ENCODE results near the gene ELAC2. TPM values are rescaled to one million over a fixed set of nuclear protein-coding genes. Genes with fewer than 3 reads are reported as not detected.

Gene ELAC2
- total RNA-seq, 1 experiment from 2014 or later = 64.4 TPM

GRCh38 chr17:13025258-13025627 is 7.4 kb upstream of the ELAC2 start:
- POLR2A ChIA-PET (ENCODE audit: low non-redundant PET) = no interaction called here
- H3K4me1 ChIP-seq (ENCODE audit: insufficient read depth, low read length, poor library complexity, severe bottlenecking) = no peaks in the 10 kb centered on the region
- no peak for TF ChIP-seq CTCF (conservative IDR thresholded peaks at IDR 0.05; ENCODE audit: low read depth, low read length)
- TF ChIP-seq EZH2 (IDR thresholded peaks at IDR 0.05; ENCODE audit: borderline replicate concordance, low read depth, low read length, poor library complexity, severe bottlenecking) = no peak
- no peaks in the 10 kb centered on the region for H3K36me3 ChIP-seq (ENCODE audit: insufficient read depth, low read length, poor library complexity, severe bottlenecking)
- no peak overlapping the region for H3K27ac ChIP-seq (ENCODE audit: low read depth, low read length, poor library complexity, severe bottlenecking)
- DNase-seq (ENCODE audit: low spot score) = no peak
- BruUV-seq (replicated peaks) = no TSS peak
- intact Hi-C loops (cut with micrococcal nuclease; ENCODE audit: unreplicated experiment) = no loop called here
- peaks cover 4% of the 10 kb centered on the region for H3K27me3 ChIP-seq (replicated peaks; ENCODE audit: insufficient read depth, low read depth, low read length, poor library complexity)
- H3K9me3 ChIP-seq (ENCODE audit: low read depth, low read length, poor library complexity, severe bottlenecking) = no peaks in the 10 kb centered on the region
- CTCF ChIA-PET = no interaction called here
- no peak overlapping the region for H3K4me3 ChIP-seq (ENCODE audit: low read depth, low read length, poor library complexity, severe bottlenecking)

GRCh38 chr17:13024526-13025257 is 6.9 kb upstream of the ELAC2 start:
- Histone ChIP-seq H3K27ac (ENCODE audit: low read depth, low read length, poor library complexity, severe bottlenecking) (no peak overlapping the region), H3K4me3 (ENCODE audit: low read depth, low read length, poor library complexity, severe bottlenecking) (no peak overlapping the region), H3K4me1 (ENCODE audit: insufficient read depth, low read length, poor library complexity, severe bottlenecking) (no peaks in the 10 kb centered on the region), H3K9me3 (ENCODE audit: low read depth, low read length, poor library complexity, severe bottlenecking) (no peaks in the 10 kb centered on the region), H3K27me3 (replicated peaks; ENCODE audit: insufficient read depth, low read depth, low read length, poor library complexity) (peaks cover 4% of the 10 kb centered on the region), H3K36me3 (ENCODE audit: insufficient read depth, low read length, poor library complexity, severe bottlenecking) (no peaks in the 10 kb centered on the region)
- intact Hi-C loops (cut with micrococcal nuclease; ENCODE audit: unreplicated experiment) = no loop called here
- ChIA-PET POLR2A (ENCODE audit: low non-redundant PET) (no interaction called here), CTCF (no interaction called here)
- TF ChIP-seq EZH2 (IDR thresholded peaks at IDR 0.05; ENCODE audit: borderline replicate concordance, low read depth, low read length, poor library complexity, severe bottlenecking) (no peak), CTCF (conservative IDR thresholded peaks at IDR 0.05; ENCODE audit: low read depth, low read length) (peak; percentile 98)
- BruUV-seq (replicated peaks) = no TSS peak
- peak; percentile 72 for DNase-seq (ENCODE audit: low spot score)

DNA sequence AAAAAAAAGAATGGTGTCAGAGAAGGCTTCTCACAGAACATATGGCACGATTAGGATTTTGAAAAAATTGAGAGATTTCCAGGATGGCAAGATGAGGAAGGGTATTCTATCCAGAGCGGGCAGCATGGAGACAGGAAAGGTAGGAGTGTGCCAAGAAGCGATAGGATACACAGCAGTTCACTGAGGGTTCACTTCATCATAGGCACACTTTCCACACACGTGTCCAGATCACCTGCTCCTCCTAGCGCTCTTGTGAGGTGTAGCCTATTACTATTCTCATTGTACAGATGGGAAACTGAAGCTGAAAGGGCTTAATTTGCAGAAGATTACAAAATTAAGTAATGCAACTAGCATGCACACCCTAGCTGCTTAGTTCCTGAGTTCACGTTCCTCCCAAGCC is 6.2 kb upstream of the ELAC2 start:
- intact Hi-C loops (cut with micrococcal nuclease; ENCODE audit: unreplicated experiment) = no loop called here
- TF ChIP-seq EZH2 (IDR thresholded peaks at IDR 0.05; ENCODE audit: borderline replicate concordance, low read depth, low read length, poor library complexity, severe bottlenecking) = no peak
- TF ChIP-seq CTCF (conservative IDR thresholded peaks at IDR 0.05; ENCODE audit: low read depth, low read length) = no peak
- Histone ChIP-seq H3K27ac (ENCODE audit: low read depth, low read length, poor library complexity, severe bottlenecking) (no peak overlapping the region), H3K27me3 (replicated peaks; ENCODE audit: insufficient read depth, low read depth, low read length, poor library complexity) (peaks cover 4% of the 10 kb centered on the region), H3K36me3 (ENCODE audit: insufficient read depth, low read length, poor library complexity, severe bottlenecking) (no peaks in the 10 kb centered on the region), H3K4me1 (ENCODE audit: insufficient read depth, low read length, poor library complexity, severe bottlenecking) (no peaks in the 10 kb centered on the region), H3K9me3 (ENCODE audit: low read depth, low read length, poor library complexity, severe bottlenecking) (no peaks in the 10 kb centered on the region), H3K4me3 (ENCODE audit: low read depth, low read length, poor library complexity, severe bottlenecking) (no peak overlapping the region)
- DNase-seq (ENCODE audit: low spot score) = no peak
- ChIA-PET POLR2A (ENCODE audit: low non-redundant PET) (no interaction called here), CTCF (no interaction called here)
- no TSS peak for BruUV-seq (replicated peaks)

All from A673 (cell line).